Osteocyte (in vitro differentiated cells): ENCODE data around the gene ZFR. TPM values are rescaled to one million over a fixed set of nuclear protein-coding genes. Genes with fewer than 3 reads are reported as not detected.

Source experiments
- DNase-seq: peaks from one replicate; pipeline ENCODE4 v3.0.0; 2021; ENCODE audit warnings: mixed read lengths; ENCODE audit not compliant: unreplicated experiment; ENCODE audit errors: extremely low spot score
- H3K27ac Mint-ChIP-seq: one replicate; pipeline ENCODE4 v1.8.0; 2021; ENCODE audit warnings: mild to moderate bottlenecking, mixed read lengths; ENCODE audit not compliant: unreplicated experiment
- H3K27me3 Mint-ChIP-seq: one replicate; pipeline ENCODE4 v1.8.0; 2021; ENCODE audit warnings: mixed read lengths; ENCODE audit not compliant: unreplicated experiment
- H3K36me3 Mint-ChIP-seq: one replicate; pipeline ENCODE4 v1.8.0; 2021; ENCODE audit warnings: mixed read lengths; ENCODE audit not compliant: unreplicated experiment
- H3K4me1 Mint-ChIP-seq: one replicate; pipeline ENCODE4 v1.8.0; 2021; ENCODE audit warnings: mixed read lengths; ENCODE audit not compliant: unreplicated experiment
- H3K4me3 Mint-ChIP-seq: one replicate; pipeline ENCODE4 v1.8.0; 2021; ENCODE audit warnings: mild to moderate bottlenecking, moderate library complexity, mixed read lengths; ENCODE audit not compliant: unreplicated experiment
- H3K9me3 Mint-ChIP-seq: one replicate; pipeline ENCODE4 v1.8.0; 2021; ENCODE audit warnings: mixed read lengths; ENCODE audit not compliant: unreplicated experiment
- total RNA-seq: library from RNA; stranded (reverse); gene quantifications from 2 replicates; pipeline ENCODE4 v1.2.1, GENCODE V29; 2021
- TF ChIP-seq, protein P1 (sequence below): fragments of 200-600 bp; sonication (generic); IDR thresholded peaks from 2 replicates; pipeline ENCODE4 v1.5.0; 2021; ENCODE audit warnings: antibody characterized with exemption, mild to moderate bottlenecking, moderate library complexity

Gene ZFR
- total RNA-seq, 1 donor from 2014 or later: 87.1 TPM

DNA sequence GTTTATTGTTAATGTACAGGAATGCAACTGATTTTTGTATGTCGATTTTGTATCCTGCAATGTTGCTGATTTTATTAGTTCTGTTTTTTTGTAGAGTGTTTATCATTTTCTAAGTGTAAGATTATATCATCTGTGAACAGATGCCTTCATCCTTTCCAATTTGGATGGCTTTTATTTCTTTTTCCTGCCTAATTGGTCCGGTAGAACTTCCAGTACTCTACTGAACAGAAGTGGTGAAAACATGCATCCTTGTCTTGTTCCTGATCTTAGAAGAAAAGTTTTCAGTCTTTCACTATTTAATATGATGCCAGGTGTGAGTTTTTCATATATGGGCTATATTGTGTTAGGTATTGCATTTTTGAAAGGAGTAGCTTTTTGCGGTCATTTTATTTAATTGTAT is 42.5 kb upstream of the ZFR start:
- Mint-ChIP-seq H3K27me3 (peaks cover 8% of the 10 kb centered on the region), H3K4me1 (peaks cover 18% of the 10 kb centered on the region), H3K9me3 (no peaks in the 10 kb centered on the region), H3K36me3 (no peaks in the 10 kb centered on the region), H3K27ac (no peak overlapping the region), H3K4me3 (no peak overlapping the region)
- no peak for DNase-seq
- TF ChIP-seq, protein P1, sequence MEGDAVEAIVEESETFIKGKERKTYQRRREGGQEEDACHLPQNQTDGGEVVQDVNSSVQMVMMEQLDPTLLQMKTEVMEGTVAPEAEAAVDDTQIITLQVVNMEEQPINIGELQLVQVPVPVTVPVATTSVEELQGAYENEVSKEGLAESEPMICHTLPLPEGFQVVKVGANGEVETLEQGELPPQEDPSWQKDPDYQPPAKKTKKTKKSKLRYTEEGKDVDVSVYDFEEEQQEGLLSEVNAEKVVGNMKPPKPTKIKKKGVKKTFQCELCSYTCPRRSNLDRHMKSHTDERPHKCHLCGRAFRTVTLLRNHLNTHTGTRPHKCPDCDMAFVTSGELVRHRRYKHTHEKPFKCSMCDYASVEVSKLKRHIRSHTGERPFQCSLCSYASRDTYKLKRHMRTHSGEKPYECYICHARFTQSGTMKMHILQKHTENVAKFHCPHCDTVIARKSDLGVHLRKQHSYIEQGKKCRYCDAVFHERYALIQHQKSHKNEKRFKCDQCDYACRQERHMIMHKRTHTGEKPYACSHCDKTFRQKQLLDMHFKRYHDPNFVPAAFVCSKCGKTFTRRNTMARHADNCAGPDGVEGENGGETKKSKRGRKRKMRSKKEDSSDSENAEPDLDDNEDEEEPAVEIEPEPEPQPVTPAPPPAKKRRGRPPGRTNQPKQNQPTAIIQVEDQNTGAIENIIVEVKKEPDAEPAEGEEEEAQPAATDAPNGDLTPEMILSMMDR: no peak

DNA sequence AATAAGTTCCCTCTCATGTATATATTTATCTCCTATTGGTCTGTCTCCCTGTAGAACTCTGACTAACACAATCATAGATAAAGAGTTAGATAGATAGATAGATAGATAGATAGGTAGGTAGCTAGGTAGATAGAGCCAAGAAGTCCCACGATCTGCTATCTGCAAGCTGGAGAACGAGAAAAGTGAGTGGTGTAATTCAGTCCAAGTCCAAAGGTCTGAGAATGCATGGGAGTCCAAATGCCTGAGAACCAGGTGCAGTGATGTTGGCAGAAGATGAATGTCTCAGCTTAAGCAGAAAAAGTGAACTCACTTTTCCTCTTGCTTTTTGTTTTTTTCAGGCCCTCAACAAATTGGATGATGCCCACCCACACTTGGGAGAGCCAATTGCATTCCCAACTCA is 37.7 kb upstream of the ZFR start:
- no peak for DNase-seq
- H3K27me3 Mint-ChIP-seq: peaks cover 8% of the 10 kb centered on the region
- TF ChIP-seq, protein P1: no peak
- no peak overlapping the region for H3K27ac Mint-ChIP-seq
- no peaks in the 10 kb centered on the region for H3K36me3 Mint-ChIP-seq
- no peaks in the 10 kb centered on the region for H3K4me1 Mint-ChIP-seq
- no peak overlapping the region for H3K4me3 Mint-ChIP-seq
- no peaks in the 10 kb centered on the region for H3K9me3 Mint-ChIP-seq

DNA sequence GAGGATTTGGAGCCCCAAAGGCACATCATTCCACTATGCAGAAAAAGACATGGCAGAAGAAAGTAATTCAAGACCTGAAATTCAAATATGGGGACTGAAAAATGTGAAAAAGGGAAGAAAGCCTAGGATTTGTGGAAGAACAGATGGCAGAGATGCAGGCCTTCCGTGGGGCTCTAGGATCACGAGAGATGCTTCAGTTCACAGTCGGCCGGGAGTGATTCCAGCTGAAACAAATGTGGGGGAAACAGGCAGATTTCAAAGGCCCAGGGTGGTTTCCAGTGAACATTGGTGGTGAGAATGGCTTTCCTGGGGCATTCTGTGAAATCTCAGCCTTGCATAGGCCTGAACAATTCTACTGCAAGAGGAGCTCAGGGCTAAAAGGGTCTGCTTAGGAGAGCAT is 34.6 kb upstream of the ZFR start:
- DNase-seq: no peak
- Mint-ChIP-seq H3K27ac (no peak overlapping the region), H3K36me3 (no peaks in the 10 kb centered on the region), H3K4me3 (no peak overlapping the region), H3K9me3 (no peaks in the 10 kb centered on the region), H3K27me3 (peaks cover 8% of the 10 kb centered on the region), H3K4me1 (no peaks in the 10 kb centered on the region)
- TF ChIP-seq, protein P1: no peak

DNA sequence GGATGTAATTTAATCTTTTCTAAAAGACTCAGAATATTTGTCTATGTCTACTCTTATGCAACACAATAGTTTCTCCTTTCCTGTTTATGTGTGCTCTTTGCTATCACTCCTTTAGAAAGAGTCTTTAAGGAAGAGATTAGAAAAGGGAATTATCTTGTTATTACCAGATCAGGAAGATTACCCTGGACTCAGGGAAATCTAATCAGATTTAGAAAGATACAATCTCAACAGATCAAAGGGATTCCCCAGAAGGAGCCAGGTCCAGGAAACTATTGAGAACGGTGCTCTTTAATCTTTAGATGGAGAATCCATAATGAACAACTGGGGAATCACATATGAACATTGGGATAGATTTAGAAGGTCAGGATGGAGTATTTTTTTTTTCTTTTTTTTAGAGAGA is 32.4 kb upstream of the ZFR start:
- no peaks in the 10 kb centered on the region for H3K4me1 Mint-ChIP-seq
- no peak for DNase-seq
- H3K9me3 Mint-ChIP-seq: no peaks in the 10 kb centered on the region
- no peaks in the 10 kb centered on the region for H3K27me3 Mint-ChIP-seq
- H3K36me3 Mint-ChIP-seq: no peaks in the 10 kb centered on the region
- H3K27ac Mint-ChIP-seq: no peak overlapping the region
- no peak overlapping the region for H3K4me3 Mint-ChIP-seq
- TF ChIP-seq, protein P1: no peak

DNA sequence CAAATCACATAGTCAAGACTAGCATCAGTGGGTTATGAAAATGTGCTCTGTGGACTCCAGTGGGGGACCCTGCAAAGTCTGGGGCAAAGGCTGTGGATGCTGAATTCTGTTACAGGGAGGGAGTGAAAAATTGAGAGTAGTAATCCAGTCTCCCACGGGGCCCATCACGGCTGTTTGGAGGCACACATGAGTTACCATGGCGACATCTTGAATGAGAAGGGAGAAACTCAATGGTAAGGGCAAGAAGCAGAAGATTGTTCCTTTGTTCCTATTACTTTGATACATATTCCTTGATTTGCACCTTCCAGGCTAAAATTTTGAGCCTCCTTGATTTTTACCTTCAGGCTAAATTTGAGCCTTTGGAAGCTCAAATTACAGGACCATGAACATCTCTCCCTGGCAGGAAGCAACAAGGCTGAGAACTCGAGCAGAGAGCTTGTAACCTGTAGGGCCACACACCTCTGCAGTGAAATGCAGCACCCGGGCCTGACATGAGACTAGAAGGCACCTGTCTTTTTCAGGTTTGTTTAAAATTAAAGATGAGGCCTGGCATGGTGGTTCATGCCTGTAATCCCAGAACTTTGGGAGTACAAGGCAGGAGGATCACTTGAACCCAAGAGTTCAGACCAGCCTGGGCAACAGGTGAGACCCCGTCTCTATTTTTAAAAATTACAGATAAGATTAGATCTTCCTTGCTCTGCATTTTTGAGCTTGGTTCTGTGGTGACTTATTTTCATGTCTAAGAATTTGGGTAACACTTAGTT is 31.0 kb upstream of the ZFR start:
- TF ChIP-seq, protein P1: no peak
- no peaks in the 10 kb centered on the region for H3K4me1 Mint-ChIP-seq
- no peak overlapping the region for H3K27ac Mint-ChIP-seq
- H3K36me3 Mint-ChIP-seq: no peaks in the 10 kb centered on the region
- H3K9me3 Mint-ChIP-seq: no peaks in the 10 kb centered on the region
- no peak for DNase-seq
- H3K27me3 Mint-ChIP-seq: peaks cover 2% of the 10 kb centered on the region
- H3K4me3 Mint-ChIP-seq: no peak overlapping the region
